ENCODE data around the gene ARSA.

ARSA gene

DNA sequence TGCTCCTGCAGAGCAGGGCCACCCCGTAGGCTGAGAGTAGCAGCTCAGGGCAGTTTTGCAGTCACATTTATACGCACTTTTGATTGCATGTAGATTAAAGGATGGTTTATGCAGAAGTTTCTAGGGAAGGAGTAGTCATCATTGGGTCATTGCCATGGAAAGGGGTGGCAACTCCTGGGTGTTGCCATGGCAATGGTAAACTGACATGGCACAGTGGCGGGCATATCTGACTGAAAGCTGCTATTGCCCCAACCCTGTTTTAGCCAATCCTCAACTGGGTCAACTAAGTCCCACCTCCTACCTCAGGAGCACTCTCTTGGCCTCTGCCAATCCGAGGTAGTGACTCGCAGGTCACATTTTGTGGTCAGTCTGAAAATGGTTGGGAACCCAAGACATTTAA, 2.4 kb upstream of the ARSA start:
- TF ChIP-seq, protein P1, sequence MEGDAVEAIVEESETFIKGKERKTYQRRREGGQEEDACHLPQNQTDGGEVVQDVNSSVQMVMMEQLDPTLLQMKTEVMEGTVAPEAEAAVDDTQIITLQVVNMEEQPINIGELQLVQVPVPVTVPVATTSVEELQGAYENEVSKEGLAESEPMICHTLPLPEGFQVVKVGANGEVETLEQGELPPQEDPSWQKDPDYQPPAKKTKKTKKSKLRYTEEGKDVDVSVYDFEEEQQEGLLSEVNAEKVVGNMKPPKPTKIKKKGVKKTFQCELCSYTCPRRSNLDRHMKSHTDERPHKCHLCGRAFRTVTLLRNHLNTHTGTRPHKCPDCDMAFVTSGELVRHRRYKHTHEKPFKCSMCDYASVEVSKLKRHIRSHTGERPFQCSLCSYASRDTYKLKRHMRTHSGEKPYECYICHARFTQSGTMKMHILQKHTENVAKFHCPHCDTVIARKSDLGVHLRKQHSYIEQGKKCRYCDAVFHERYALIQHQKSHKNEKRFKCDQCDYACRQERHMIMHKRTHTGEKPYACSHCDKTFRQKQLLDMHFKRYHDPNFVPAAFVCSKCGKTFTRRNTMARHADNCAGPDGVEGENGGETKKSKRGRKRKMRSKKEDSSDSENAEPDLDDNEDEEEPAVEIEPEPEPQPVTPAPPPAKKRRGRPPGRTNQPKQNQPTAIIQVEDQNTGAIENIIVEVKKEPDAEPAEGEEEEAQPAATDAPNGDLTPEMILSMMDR (IDR thresholded peaks at IDR 0.05), result no peak
- peaks cover 23 to 24% of the 10 kb centered on the region in 2 experiments for H3K4me1 ChIP-seq (ENCODE audit: control insufficient read depth in 1 of 2, insufficient read depth in 1 of 2, low read depth in 1 of 2, low read length in 1 of 2)
- no peak overlapping the region for H3K4me3 ChIP-seq (ENCODE audit: low read depth in 1 of 2, low read length in 1 of 2)
- peaks cover 15% of the 10 kb centered on the region for H3K36me3 ChIP-seq
- no peaks in the 10 kb centered on the region for H3K9me3 ChIP-seq
- no peaks in the 10 kb centered on the region for H3K27me3 ChIP-seq
- no peak overlapping the region for H3K27ac ChIP-seq

DNA sequence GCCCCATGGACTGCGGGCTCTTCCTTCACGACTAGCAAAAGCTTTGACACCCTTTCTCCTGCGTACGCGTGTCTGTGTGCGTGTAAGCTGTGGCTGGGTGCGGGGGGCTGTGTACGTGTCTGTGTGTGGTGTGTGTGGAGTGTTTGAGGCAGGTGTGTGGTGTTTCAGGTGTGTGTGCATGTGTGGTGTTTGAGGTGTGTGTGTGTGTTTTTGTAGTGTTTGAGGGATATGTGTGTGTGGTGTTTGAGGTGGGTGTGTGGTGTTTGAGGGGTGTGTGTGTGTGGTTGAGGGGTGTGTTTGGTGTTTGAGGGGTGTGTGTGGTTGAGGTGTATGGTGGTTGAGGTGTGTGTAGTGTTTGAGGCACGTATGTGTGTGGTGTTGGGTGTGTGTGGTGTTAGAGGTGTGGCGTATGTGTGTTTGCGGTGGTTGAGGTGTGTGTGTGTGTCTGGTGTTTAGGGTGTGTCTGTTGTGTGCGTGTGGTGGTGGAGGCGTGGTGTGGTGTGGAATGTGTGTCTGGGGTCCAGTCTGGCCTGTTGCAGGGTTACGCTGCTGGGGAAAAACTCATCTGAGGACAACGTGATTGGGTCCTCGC, 687 bp upstream of the ARSA start:
- TF ChIP-seq, protein P1 (IDR thresholded peaks at IDR 0.05), result no peak
- peaks cover 23 to 24% of the 10 kb centered on the region in 2 experiments for H3K4me1 ChIP-seq (ENCODE audit: control insufficient read depth in 1 of 2, insufficient read depth in 1 of 2, low read depth in 1 of 2, low read length in 1 of 2)
- H3K9me3 ChIP-seq, result no peaks in the 10 kb centered on the region
- peak overlapping the region; percentile 88 for H3K27ac ChIP-seq
- H3K4me3 ChIP-seq (ENCODE audit: low read depth in 1 of 2, low read length in 1 of 2), result peak overlapping the region; percentile 74 to 95
- no peaks in the 10 kb centered on the region for H3K27me3 ChIP-seq
- peaks cover 29% of the 10 kb centered on the region for H3K36me3 ChIP-seq

DNA sequence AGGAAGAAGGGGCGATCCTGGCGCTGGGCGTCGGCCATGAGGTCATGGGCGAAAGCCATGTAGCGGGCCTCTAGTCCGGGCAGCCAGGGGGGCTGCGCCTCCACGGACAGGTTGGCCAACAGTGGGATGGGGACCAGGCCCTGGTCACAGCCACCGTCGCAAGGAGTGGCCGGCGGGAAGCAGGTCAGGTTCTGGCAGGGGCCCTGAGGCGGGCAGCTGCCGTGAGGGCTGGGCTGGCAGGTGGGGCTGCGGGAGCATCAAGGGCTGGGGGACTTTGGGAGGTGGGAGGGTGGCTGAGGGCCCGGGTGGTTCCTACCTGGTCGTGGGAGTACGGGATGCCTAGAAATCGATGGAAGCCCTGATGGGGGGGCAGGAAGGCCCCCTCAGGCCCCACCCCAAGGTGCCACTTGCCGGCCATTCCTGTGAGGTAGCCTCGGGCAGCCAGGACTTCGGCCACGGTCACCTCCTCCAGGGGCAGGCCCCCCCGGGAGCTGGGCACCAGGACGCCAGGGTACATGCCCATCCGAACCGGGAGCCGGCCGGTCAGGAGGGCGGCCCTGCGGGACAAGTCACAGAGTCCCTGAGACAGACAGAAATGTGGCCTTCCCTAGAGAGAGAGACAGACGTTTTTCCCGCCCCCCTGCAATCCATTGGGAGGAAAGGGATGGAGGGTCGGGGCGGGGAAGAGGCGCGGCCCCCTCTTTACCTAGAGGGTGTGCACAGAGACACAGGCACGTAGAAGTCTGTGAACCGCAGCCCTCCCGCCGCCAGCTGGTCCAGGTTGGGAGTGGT, 906 bp downstream of the ARSA start:
- TF ChIP-seq, protein P1 (IDR thresholded peaks at IDR 0.05), result no peak

DNA sequence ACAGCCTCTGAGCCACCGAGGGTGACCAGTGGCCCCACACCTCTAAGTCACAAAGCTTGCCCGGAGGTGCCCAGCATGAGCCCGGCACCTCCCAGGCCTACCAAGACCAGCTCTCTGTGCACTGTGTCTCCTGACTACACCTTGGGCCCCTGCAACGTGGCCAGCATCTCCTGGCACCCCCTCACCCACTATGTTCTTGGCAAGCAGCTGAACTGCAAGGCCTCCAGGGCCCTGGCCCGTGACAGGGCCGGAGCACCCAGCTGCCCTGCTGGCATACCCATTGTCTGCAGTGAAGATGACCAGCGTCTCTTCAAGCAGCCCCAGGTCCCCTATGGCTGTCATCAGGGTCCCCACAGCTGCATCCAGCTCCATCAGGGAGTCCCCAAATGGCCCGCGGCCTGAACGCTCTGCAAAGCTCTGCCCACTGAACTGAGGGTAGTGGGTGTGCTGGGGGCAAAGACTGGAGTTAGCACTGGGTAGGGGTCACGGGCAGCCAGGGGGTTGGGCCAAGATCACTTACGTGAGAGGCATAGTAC, 1.6 kb downstream of the ARSA start:
- Histone ChIP-seq H3K4me1 (ENCODE audit: control insufficient read depth in 1 of 2, insufficient read depth in 1 of 2, low read depth in 1 of 2, low read length in 1 of 2) (peaks cover 44% of the 10 kb centered on the region in 2 experiments), H3K9me3 (no peaks in the 10 kb centered on the region), H3K27me3 (no peaks in the 10 kb centered on the region), H3K27ac (peak overlapping the region; percentile 3), H3K36me3 (peaks cover 29% of the 10 kb centered on the region), H3K4me3 (ENCODE audit: low read depth in 1 of 2, low read length in 1 of 2) (no peak overlapping the region)
- TF ChIP-seq, protein P1 (IDR thresholded peaks at IDR 0.05), result no peak

More for the DNA sequence above, 906 bp downstream of the ARSA start:
- Histone ChIP-seq H3K27ac (peak overlapping the region; percentile 88), H3K9me3 (no peaks in the 10 kb centered on the region), H3K4me1 (ENCODE audit: control insufficient read depth in 1 of 2, insufficient read depth in 1 of 2, low read depth in 1 of 2, low read length in 1 of 2) (peaks cover 37 to 38% of the 10 kb centered on the region in 2 experiments), H3K4me3 (ENCODE audit: low read depth in 1 of 2, low read length in 1 of 2) (peak overlapping the region; percentile 74 to 95), H3K36me3 (peaks cover 29% of the 10 kb centered on the region), H3K27me3 (no peaks in the 10 kb centered on the region)

DNA sequence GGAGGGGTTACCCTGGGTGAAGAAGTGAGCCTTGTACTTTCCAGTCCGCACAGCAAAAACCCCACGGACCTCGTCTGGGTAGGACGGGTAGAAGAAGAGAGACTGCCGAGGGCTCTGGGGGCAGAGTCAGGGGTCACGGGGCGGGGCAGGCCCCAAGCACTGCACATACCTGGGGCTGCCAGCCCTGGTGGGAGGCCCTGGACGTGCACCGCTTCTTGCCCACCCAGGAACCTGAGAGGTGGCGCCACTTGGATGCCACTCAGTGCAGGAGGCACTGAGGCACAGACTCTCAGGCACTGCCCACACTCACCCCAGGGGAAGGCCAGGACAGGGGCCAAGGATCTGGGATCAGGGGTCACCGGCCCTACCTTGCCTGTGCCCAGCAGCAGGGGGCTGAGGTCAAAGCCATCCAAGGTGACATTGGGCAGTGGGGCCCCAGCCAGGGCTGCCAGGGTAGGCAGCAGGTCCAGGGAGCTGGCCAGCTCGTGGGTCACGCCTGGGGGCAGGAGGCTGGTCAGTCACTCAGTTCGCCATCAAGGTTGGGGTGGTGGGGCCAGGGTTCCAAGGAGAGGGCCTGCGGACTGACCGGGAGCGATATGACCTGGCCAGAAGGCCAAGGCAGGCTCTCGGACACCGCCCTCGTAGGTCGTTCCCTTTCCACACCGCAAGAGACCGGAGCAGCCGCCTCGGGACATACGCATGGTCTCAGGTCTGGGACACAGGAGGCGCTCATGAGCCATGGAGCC, 2.2 kb downstream of the ARSA start:
- Histone ChIP-seq H3K36me3 (peaks cover 29% of the 10 kb centered on the region), H3K4me1 (ENCODE audit: control insufficient read depth in 1 of 2, insufficient read depth in 1 of 2, low read depth in 1 of 2, low read length in 1 of 2) (peaks cover 50 to 51% of the 10 kb centered on the region in 2 experiments), H3K27me3 (no peaks in the 10 kb centered on the region), H3K9me3 (no peaks in the 10 kb centered on the region), H3K4me3 (ENCODE audit: low read depth in 1 of 2, low read length in 1 of 2) (no peak overlapping the region), H3K27ac (peak overlapping the region; percentile 3)
- TF ChIP-seq, protein P1 (IDR thresholded peaks at IDR 0.05), result no peak

Data from neutrophil (primary cell).